HTERT RPE-1 (cell line): ENCODE data around the gene C7.
"Not testable (repeated sequence)": the region's sequence is repeated elsewhere in the genome, so short reads cannot be mapped to it uniquely, and the experiment has no call there.

Experiments used
- in situ Hi-C: fragments of 300-500 bp; cut with MboI; formaldehyde crosslinking; loops from 4 replicates; pipeline ENCODE4 v1.14.3; 2020; ENCODE audit warnings: low sequenced_read_pairs

C7 gene

DNA sequence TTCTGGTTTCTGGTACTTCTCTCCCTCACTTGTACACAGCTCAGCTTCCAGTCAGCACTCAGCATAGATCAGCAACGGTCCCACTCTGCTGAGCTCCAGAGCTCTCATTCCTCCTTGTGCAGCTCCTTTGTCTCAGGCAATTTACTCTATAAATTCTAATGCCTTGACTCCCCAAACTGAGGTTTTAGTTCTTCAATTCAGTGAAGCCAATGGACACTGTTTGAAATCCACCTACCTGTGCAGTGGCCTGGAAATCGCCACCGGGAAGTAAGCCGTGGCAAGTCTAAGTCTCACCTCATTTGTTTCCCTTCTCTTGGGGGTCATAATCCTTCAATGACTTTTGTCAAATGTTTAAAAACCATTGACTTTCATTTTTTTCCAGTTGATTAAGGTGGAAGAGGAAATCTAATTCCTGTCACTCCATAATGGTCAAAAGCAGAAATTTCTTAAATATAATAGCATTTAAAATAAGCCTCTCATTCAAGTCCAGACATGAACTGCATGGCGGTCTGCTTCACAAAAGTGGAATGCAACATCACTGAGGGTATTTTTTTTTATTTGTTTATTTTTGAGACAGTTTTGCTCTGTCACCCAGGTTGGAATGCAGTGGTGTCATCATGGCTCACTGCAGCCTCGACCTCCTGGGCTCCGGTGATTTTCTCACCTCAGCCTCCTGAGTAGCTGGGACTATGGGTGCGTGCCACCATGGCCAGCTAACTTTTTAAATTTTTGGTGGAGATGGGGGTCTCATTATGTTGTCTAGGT, 79.6 kb downstream of the C7 start:
- in situ Hi-C loops = no loop called here

DNA sequence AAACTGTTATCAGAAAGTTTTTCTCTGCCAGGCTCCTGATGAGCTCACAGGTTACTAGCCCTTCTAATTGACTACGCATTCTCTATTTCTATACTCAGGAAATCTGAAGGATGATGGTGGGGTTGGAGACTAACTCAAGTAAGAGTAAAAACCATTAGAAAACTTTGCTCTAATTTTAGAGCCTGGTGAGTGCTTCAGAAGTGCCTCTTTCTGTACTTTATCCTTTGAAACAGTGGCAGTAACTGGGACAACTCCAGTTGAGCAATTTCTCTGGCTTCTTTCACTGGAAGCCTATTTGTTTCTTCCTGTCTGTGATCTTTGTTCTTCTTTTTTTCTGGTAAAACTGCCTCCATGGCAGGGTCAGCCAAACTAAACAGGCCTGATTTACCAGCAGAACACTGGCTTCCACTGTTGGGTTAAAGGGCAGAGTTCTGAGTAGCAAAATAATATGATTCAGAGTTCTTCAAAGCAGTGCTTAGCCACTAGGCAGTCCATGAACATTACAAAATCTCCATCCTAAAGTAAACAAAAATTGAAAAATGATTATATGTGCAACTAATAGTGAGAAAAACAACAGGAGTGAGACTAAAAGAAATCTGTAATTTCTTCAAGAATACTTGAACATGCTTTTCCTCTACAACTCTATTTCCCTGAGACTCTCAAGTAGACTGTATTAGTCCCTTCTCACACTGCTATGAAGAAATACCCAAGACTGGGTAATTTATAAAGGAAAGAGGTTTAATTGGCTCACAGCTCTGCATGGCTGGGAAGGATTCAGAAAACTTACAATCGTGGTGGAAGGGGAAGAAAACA, 82.1 kb downstream of the C7 start:
- in situ Hi-C loops = no loop called here

DNA sequence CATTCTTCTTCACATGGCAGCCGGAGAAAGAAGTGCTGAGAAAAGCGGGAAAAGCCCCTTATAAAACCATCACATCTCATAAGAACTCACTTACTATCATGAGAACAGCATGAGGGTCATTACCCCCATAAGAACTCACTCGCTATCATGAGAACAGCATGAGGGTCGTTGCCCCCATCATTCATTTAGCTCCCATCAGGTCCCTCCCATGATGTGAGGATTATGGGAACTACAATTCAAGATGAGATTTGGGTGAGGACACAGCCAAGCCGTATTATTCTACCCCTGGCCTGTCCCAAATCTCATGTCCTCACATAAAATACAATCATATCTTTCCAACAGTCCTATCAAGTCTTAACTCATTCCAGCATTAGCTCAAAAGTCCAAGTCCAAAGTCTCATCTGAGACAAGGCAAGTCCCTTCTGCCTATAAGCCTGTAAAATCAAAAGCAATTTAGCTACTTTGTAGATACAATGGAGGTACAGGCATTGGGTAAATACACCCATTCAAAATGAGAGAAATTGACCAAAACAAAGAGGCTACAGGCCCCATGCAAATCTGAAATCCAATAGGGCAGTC, 82.8 kb downstream of the C7 start:
- in situ Hi-C loops = no loop called here

DNA sequence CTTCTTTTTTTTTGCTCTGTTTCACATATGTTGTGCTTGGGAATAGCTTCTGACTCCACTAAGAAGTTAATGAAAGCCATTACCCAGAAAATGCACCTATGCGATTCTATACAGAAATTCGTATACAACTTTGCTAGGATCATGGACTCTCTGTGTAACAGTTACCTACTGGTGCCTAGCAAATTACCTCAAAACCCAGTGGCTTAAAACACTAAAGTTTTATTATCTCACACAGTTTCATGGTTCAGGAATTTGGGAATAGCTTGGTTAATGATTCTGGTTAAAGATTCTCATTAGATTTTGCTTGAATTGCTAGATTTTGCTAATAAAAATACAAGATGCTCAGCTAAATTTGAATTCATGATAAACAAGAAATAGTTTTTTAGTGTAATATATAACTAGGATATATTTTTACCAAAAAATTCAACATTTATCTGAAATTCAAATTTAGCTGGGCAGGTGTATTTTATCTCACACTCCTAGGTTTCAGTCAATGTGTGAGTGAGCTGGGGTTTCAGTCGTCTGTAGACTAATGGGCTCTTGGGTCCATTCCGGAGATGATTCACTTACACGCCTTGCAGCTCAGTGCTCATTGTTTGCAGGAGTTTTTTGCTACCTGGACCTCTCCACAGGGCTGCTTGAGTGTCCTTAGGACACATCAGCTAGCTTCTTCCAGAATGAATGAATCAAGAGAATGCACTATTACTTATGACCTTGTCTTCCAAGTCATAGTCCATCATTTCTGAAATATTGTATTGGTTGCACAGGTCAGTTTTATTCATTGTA, 86.7 kb downstream of the C7 start:
- in situ Hi-C loops = no loop called here

DNA sequence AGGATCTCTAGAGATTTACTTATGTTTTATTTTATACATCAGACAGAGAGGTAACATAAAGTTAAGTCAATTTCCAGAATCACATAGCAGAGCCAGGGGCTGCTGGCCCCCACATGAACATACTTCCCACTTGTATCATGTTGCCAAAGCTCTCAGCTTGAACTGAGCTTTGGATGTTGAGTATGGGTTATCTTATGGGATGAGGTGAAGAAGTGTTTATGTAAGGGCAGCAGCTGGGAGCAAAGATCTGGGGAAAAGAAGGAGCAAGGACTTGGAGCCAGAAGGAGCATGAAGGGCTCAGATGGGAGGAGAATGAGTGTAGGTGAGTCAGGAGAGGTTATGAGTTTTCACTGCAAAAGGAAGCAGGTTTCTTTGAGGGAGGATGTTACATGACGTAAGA, 89.8 kb downstream of the C7 start:
- in situ Hi-C loops = no loop called here

DNA sequence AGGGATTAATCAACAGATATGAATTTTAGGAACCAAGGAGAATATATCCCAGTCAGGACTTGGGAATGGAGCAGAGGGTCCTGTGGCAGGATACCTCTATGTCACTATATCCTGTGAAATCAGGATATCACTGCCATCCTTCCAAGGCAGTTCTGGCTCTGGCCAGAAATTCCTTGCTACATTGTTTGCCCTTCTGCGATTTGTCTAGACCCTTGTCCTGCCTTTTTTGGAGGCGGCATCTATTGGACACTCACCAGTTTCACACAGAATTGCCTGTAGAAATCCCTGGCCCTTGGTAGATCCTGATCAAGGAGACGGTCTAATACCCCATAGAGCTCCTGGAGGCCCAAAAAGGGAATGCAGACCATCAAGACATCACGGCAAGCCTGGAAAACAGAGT, 90.7 kb downstream of the C7 start:
- in situ Hi-C loops = no loop called here

DNA sequence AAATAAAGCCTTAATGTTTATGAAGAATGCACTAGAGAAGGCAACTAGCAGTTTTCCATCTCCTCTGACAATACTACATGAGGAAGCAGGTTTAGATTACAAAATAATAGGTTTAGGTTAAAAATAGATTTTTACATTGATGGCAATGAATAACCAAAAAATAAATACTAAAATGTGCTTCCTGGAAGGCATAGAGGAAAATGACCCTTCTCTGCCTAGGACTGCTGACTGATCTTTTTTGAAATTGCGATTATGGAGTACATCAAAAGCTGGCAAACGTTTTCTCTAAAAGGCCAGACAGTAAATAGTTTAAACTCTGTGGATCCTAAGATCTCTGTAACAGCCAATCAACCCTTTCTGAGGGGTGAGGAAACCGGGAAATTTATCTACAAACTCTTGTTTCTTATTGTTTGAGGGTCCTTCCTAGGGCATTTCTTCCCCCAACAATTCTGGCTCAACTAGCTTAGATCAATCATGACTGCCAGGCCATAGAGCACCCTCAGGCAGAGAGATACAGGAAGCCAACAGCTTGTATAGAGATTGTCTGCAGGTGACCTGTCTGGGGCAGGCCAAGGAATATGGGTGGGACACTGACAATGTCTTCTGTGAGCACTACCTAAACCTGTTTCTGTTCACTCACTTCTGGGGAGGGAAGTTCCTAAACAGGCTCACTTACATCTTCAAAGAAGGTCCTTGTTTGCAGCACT, 94.5 kb downstream of the C7 start:
- in situ Hi-C loops = no loop called here

DNA sequence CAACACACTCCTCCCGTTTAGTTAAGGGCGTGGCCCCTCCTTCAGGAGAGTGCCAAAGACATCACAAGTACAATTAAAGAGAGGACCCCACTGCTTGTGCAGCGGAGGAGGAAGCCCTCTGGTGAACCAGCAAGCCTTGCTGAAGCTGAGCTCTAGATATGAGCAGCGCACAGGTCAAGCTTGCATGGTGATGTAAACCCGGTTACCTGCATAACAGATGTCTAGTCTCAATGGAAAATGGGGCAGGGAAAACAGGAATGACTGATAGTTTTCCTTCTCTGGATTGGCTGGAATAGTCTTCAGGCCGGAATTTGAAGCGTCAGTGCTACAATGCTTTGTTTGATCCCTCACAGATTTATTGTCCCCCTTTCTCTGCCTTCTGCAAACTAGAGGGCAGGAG, 95.6 kb downstream of the C7 start:
- in situ Hi-C loops = no loop called here

DNA sequence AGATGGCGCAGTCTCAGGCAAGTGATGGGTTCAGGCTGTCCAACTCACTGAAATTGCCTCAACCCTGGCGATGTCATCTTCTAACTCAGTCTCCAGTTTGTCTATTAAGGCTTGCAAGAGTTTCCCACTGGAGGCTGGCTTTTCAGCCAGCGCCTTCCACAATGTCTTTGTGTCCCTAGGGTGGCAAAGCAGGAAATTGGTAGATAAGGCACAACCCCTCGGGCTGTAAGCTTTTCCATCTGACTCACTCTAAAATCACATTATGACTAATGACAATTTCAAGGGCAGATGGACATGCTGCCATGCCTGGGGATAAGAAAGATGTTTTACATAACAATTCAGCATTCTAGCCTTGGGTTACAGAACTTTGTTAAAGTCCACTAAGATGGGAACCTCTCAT, 99.9 kb downstream of the C7 start:
- in situ Hi-C loops = no loop called here

DNA sequence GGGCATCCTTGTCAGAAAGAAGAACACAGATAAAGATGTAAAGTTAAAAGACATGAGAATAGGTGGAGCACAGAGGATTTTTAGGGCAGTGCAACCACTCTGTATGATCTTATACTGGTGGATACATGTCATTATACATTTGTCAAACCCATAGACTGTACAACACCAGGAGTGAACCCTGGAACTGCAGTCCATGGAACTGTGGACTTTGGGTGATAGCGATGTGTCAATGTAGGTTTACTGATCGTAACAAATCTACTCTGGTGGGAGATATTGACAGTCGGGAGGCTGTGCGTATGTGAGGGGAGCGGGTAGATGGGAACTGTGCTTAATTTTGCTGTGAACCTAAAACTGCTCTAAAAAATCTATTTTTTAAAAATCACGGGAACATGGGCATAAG, 101.3 kb downstream of the C7 start:
- in situ Hi-C loops = no loop called here

DNA sequence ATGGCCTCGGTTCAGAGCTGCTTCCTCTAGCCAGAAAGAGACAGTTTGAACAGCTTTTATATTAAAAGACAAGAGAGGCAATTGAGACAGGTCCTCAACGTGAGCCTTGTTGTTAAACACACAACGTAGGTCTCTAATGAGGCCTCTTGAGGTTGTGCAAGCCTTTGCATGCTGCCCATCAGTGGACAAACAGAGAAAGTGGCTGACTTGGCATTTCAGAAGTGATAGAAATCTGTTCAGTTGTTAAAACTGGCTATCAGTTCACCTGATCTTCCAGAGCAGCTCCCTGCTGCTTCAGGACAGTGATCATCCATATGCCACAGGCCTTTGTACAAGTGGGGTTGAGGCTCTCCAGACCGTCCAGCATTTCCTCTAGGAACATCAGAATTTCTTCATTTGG, 103.0 kb downstream of the C7 start:
- in situ Hi-C loops = no loop called here

DNA sequence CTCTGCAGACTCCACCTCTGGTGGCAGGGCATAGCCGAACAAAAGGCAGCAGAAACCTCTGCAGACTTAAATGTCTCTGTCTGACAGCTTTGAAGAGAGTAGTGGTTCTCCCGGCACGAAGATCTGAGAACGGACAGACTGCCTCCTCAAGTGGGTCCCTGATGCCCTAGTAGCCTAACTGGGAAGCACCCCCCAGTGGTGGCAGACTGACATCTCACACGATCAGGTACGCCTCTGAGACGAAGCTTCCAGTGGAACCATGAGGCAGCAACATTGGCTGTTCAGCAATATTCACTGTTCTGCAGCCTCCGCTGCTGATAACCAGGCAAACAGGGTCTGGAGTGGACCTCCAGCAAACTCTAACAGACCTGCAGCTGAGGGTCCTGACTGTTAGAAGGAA, 113.3 kb downstream of the C7 start:
- in situ Hi-C loops = not testable (repeated sequence)
